LNCAP (cell line): ENCODE data around the gene TIMP3.

ENCODE experiments used
- CTCF ChIP-seq: fragments of 450-650 bp; IDR thresholded peaks from 2 replicates; pipeline ENCODE4 v1.5.1; 2017; ENCODE audit warnings: mild to moderate bottlenecking

Gene TIMP3

GRCh38 chr22:32801537-32802236, at the start of gene TIMP3:
TIMP3 (plus strand) TSS chr22:32801705; CDS start chr22:32802002, 297 bp downstream.
- TF ChIP-seq CTCF = no peak

GRCh38 chr22:32752326-32752725, 49.2 kb upstream of the TIMP3 start:
- TF ChIP-seq CTCF = no peak

GRCh38 chr22:32752816-32753520, 48.5 kb upstream of the TIMP3 start:
- TF ChIP-seq CTCF = no peak

- TF ChIP-seq CTCF = no peak
These were observed 47.9 kb upstream of the TIMP3 start for GRCh38 chr22:32753591-32753990.

- TF ChIP-seq CTCF = no peak
These were observed 47.0 kb upstream of the TIMP3 start for GRCh38 chr22:32754413-32755041.

GRCh38 chr22:32758866-32759385, 42.6 kb upstream of the TIMP3 start:
- TF ChIP-seq CTCF = no peak

GRCh38 chr22:32760396-32760795, 41.1 kb upstream of the TIMP3 start:
- TF ChIP-seq CTCF = no peak
